Gastroesophageal sphincter (tissue), 4 donors: ENCODE data around the gene NDFIP2. TPM values are rescaled to one million over a fixed set of nuclear protein-coding genes. Genes with fewer than 3 reads are reported as not detected.

Source experiments
- ATAC-seq: fragments of 150-250 bp; one replicate; pipeline ENCODE4 v1.9.1; 2016; ENCODE audit warnings: mild to moderate bottlenecking, moderate library complexity
- H3K27ac ChIP-seq, 4 donors: fragments of 200-600 bp; sonication (generic) in 3 of 4; 1 replicate in 3 of 4; 2 replicates in 1 of 4; pipeline ENCODE4 v1.5.1; 2016 to 2019
- H3K27me3 ChIP-seq: fragments of 200-600 bp; sonication (generic); one replicate; pipeline ENCODE4 v1.5.1; 2019
- H3K36me3 ChIP-seq, 2 donors: fragments of 200-600 bp; sonication (generic); one replicate each; pipeline ENCODE4 v1.5.1; 2019; ENCODE audit warnings: control low read depth in 1 of 2
- H3K4me1 ChIP-seq, 3 donors: fragments of 200-600 bp; sonication (generic); 1 replicate in 2 of 3; 2 replicates in 1 of 3; pipeline ENCODE4 v1.5.1; 2016 to 2019; ENCODE audit warnings: control low read depth in 2 of 3
- H3K4me3 ChIP-seq, 2 donors: fragments of 200-600 bp; sonication (generic); one replicate each; pipeline ENCODE4 v1.5.1; 2019; ENCODE audit warnings: mild to moderate bottlenecking in 1 of 2, moderate library complexity in 1 of 2
- H3K9me3 ChIP-seq, 3 donors: fragments of 200-600 bp; sonication (generic); one replicate each; pipeline ENCODE4 v1.5.1; 2017 to 2019; ENCODE audit warnings: control low read depth in 2 of 3
- EP300 ChIP-seq: sonication (generic); formaldehyde crosslinking; IDR thresholded peaks from one replicate; pipeline ENCODE4 v1.6.1; 2017; ENCODE audit warnings: antibody characterized with exemption, mild to moderate bottlenecking
- POLR2A ChIP-seq, 2 donors: fragments of 450-650 bp; IDR thresholded peaks; one replicate each; pipeline ENCODE4 v1.6.1; 2017; ENCODE audit warnings: antibody characterized with exemption in 2 of 2, mild to moderate bottlenecking in 2 of 2, moderate library complexity in 1 of 2
- POLR2AphosphoS5 ChIP-seq: sonication (generic); formaldehyde crosslinking; IDR thresholded peaks from one replicate; pipeline ENCODE4 v1.6.1; 2017; ENCODE audit warnings: antibody characterized with exemption
- WGBS, 2 donors: methylation state at CpG; one replicate each; pipeline ENCODE4 v1.1.5; 2018; ENCODE audit warnings: low coverage in 1 of 2; 5-methylcytosine and 5-hydroxymethylcytosine counted together
- total RNA-seq, 4 donors: library from RNA; depleted of rRNA; stranded (reverse); fragments of >200 nt; gene quantifications; one replicate each; pipeline ENCODE4 v1.1.0, GENCODE V29; 2016
- TF ChIP-seq, protein P1 (sequence below), 4 experiments: fragments of 200-600 bp in 2 of 4; fragments of 450-650 bp in 2 of 4; sonication (generic) in 1 of 4; IDR thresholded peaks; one replicate each; pipeline ENCODE4 v1.5.1; 2017 to 2019; ENCODE audit warnings: antibody characterized with exemption in 4 of 4, mild to moderate bottlenecking in 2 of 4, moderate library complexity in 2 of 4

Gene NDFIP2
- total RNA-seq, 4 donors from 2014 or later = 6.9 to 21.6 (median 10.7) TPM

DNA sequence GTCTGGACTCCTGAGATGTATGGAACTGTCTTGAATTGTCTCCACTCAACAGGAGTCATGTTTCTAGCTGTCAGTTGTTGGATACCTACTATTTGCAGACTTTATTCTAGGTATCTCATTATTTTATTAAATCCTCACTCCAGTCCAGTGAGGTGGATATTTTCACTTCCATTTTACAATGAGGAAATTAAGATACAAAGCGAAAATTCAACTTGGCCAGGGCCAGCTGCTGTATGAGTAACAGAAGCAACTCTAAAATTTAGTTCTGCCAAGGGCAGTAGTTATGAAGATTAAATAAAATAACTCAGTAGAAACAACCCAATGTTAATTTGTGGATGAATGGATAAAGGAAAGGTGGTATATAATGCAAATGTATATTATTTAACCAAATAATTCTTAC is 12.6 kb upstream of the NDFIP2 start:
- no peaks in the 10 kb centered on the region for H3K36me3 ChIP-seq
- no peaks in the 10 kb centered on the region for H3K9me3 ChIP-seq
- peaks cover 3% of the 10 kb centered on the region for H3K27me3 ChIP-seq
- H3K27ac ChIP-seq = no peak overlapping the region
- no peak overlapping the region for H3K4me3 ChIP-seq
- 70 to 100% methylated on average over 1 of the region's 1 CpG for WGBS, 2 donors
- ATAC-seq = no peak
- TF ChIP-seq POLR2A (IDR thresholded peaks at IDR 0.05) = no peak
- H3K4me1 ChIP-seq = no peaks in the 10 kb centered on the region

DNA sequence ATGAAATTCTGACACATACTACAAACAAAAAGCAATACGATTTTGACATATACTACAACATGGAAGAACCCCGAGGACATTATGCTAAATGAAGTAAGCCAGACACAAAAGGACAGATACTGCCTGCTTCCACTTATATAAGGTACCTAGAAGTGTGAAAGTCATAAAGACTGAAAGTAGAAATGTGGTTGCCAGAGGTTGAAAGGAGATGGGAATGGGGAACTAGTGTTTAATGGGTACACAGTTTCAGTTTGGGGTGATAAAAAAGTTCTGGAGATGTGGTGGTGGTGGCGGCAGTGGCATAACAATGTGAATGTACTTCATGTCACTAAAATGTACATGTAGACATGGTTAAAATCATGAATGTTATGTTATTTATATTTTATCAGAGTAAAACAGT is 12.1 kb upstream of the NDFIP2 start:
- TF ChIP-seq, protein P1, sequence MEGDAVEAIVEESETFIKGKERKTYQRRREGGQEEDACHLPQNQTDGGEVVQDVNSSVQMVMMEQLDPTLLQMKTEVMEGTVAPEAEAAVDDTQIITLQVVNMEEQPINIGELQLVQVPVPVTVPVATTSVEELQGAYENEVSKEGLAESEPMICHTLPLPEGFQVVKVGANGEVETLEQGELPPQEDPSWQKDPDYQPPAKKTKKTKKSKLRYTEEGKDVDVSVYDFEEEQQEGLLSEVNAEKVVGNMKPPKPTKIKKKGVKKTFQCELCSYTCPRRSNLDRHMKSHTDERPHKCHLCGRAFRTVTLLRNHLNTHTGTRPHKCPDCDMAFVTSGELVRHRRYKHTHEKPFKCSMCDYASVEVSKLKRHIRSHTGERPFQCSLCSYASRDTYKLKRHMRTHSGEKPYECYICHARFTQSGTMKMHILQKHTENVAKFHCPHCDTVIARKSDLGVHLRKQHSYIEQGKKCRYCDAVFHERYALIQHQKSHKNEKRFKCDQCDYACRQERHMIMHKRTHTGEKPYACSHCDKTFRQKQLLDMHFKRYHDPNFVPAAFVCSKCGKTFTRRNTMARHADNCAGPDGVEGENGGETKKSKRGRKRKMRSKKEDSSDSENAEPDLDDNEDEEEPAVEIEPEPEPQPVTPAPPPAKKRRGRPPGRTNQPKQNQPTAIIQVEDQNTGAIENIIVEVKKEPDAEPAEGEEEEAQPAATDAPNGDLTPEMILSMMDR (IDR thresholded peaks at IDR 0.05) = no peak
- TF ChIP-seq POLR2A (IDR thresholded peaks at IDR 0.05) (no peak), EP300 (no peak)
- Histone ChIP-seq H3K4me1 (no peaks in the 10 kb centered on the region), H3K27ac (no peak overlapping the region), H3K4me3 (no peak overlapping the region), H3K27me3 (peaks cover 3% of the 10 kb centered on the region), H3K9me3 (no peaks in the 10 kb centered on the region), H3K36me3 (no peaks in the 10 kb centered on the region)
- ATAC-seq = no peak
- 72 to 79% methylated on average over 3 of the region's 3 CpGs for WGBS, 2 donors

DNA sequence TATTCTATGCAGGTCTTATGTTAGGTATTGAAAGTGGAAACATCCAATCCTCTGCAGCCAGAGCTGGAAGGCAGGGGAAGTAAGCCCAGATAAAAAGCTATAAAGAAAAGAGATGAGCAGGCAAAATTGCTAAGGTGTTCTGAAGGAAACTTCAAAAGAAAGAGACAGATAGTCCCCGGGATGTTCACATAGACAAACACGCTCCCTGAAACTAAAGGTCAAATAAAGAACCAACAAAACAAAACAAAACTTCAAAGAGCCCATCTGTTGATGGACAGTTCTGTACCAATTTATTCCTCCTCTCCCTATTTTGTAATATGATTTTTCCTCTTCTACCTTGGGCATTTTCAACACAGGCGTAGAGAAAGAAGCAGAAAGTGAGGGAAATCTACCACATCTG is 11.3 kb upstream of the NDFIP2 start:
- no peak overlapping the region for H3K4me3 ChIP-seq
- no peak for ATAC-seq
- no peak for TF ChIP-seq POLR2AphosphoS5
- TF ChIP-seq EP300 = no peak
- TF ChIP-seq, protein P1 (IDR thresholded peaks at IDR 0.05) = no peak
- TF ChIP-seq POLR2A (IDR thresholded peaks at IDR 0.05) = no peak
- H3K27ac ChIP-seq = no peak overlapping the region
- 55 to 72% methylated on average over 3 of the region's 3 CpGs for WGBS, 2 donors
- H3K9me3 ChIP-seq = peaks cover 0 to 2% (median 0%) of the 10 kb centered on the region in 3 donors
- peaks cover 2% of the 10 kb centered on the region for H3K27me3 ChIP-seq
- no peaks in the 10 kb centered on the region for H3K4me1 ChIP-seq
- no peaks in the 10 kb centered on the region for H3K36me3 ChIP-seq

DNA sequence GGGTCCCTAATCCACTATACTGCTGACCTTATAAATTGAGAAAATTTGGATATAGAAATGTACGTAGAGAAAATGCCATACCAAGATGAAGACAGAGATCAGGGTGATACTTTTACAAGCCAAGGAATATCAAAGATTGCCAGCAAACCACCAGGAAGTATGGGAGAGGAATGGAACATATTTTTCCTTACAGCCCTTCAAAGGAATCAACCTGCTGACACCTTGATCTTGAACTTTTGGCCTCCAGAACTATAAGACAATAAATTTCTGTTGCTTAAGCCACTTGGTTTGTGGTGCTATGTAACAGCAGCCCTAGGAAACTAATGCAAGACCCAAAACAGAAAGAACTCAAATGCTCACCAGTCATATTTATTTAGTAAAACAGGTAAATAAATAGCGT is 10.3 kb upstream of the NDFIP2 start:
- no peaks in the 10 kb centered on the region for H3K36me3 ChIP-seq
- no peaks in the 10 kb centered on the region for H3K27me3 ChIP-seq
- no peak for TF ChIP-seq POLR2A (IDR thresholded peaks at IDR 0.05)
- TF ChIP-seq, protein P1 (IDR thresholded peaks at IDR 0.05) = no peak
- no peak for TF ChIP-seq EP300
- TF ChIP-seq POLR2AphosphoS5 = no peak
- no peak overlapping the region for H3K27ac ChIP-seq
- 85 to 86% methylated on average over 1 to 2 of the region's 2 CpGs for WGBS, 2 donors
- H3K4me1 ChIP-seq = no peaks in the 10 kb centered on the region
- H3K9me3 ChIP-seq = peaks cover 0 to 8% (median 0%) of the 10 kb centered on the region in 3 donors
- no peak overlapping the region for H3K4me3 ChIP-seq
- ATAC-seq = no peak

DNA sequence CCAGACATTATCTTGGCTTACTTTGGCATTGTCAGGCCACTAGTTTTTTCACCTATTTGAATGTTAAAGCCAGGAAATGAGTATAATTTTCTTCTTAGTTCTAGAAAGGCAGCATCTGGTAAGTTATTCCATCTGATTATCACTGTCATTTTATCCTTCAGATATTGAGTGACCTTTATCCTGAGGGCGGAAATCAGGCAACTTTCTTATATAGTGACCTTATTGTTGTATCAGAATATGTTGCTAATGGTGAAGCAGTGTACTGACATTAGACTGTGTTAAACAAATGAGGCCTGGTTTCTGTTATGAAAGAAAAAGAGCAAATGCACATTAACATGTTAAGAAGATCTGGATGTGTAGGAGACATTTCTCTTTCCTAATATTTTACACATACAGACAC is 5.4 kb upstream of the NDFIP2 start:
- TF ChIP-seq, protein P1 (IDR thresholded peaks at IDR 0.05) = no peak
- TF ChIP-seq EP300 (no peak), POLR2AphosphoS5 (no peak), POLR2A (IDR thresholded peaks at IDR 0.05) (no peak)
- Histone ChIP-seq H3K36me3 (no peaks in the 10 kb centered on the region), H3K27ac (no peak overlapping the region), H3K4me1 (peaks cover 0 to 4% (median 0%) of the 10 kb centered on the region in 3 donors), H3K27me3 (peaks cover 4% of the 10 kb centered on the region), H3K9me3 (peaks cover 0 to 8% (median 0%) of the 10 kb centered on the region in 3 donors), H3K4me3 (no peak overlapping the region)
- WGBS, 2 donors = 83 to 86% methylated on average over 1 of the region's 1 CpG
- ATAC-seq = no peak
